K562 (cell line): ENCODE results near the gene GFI1B. TPM values are rescaled to one million over a fixed set of nuclear protein-coding genes. Genes with fewer than 3 reads are reported as not detected.
A peak's percentile ranks its signal among the peaks of the same experiment; 100 is the strongest.

ENCODE experiments used
- ATAC-seq: fragments of 200-7000 bp; cut with Tn5 transposase; 3 replicates; pipeline ENCODE4 v1.9.1; 2020; ENCODE audit warnings: moderate library complexity
- BruUV-seq: library from RNA; stranded (reverse); fragments of 400-500 nt; replicated peaks from 2 replicates; lab custom pipeline; 2021; lab: Mats Ljungman, UMichigan
- CTCF ChIA-PET: fragments of 300-600 bp; formaldehyde crosslinking; extraction: SDS; loops from one replicate; lab custom pipeline; 2021; ENCODE audit warnings: low intra/inter-chr PET ratio; lab: Yijun Ruan, JAX
- POLR2A ChIA-PET: fragments of 300-600, 350-650 bp; sonication (Branson Sonifier 250); formaldehyde crosslinking; extraction: SDS; loops from one replicate; lab custom pipeline; 2021; ENCODE audit warnings: antibody characterized with exemption, inconsistent platforms; lab: Yijun Ruan, JAX
- DNase-seq, 4 experiments: peaks; one replicate each; pipeline versions ENCODE4 v3.0.0 to v3.0.0-alpha.2; 2011 to 2018; ENCODE audit warnings: low spot score in 3 of 4, mixed read lengths in 3 of 4; ENCODE audit errors: extremely low read depth in 1 of 4
- FAIRE-seq: peaks from 2 replicates; lab custom pipeline; 2011; peaks lifted over from hg19 to GRCh38; lab: Jason Lieb, UNC
- H2AFZ ChIP-seq: 2 replicates; pipeline ENCODE4 v1.6.0; 2011; ENCODE audit warnings: low read depth, low read length, control low read depth, inconsistent platforms
- H3K27ac ChIP-seq: fragments of 200-600 bp; 3 replicates; pipeline ENCODE4 v1.8.0; 2011; ENCODE audit warnings: low read depth, mild to moderate bottlenecking, control low read depth, inconsistent platforms, low read length, moderate library complexity, mixed read lengths; ENCODE audit errors: extremely low read depth
- H3K27me3 ChIP-seq, 2 experiments: fragments of 300-600 bp in 1 of 2; 2 replicates in 1 of 2; 3 replicates in 1 of 2; pipeline versions ENCODE4 v1.6.0 to v1.8.0; 2011; ENCODE audit warnings: inconsistent platforms in 2 of 2, low read length in 2 of 2, mild to moderate bottlenecking in 1 of 2, mixed read lengths in 1 of 2, moderate library complexity in 1 of 2; ENCODE audit not compliant: control insufficient read depth in 2 of 2, insufficient read depth in 2 of 2
- H3K36me3 ChIP-seq: fragments of 300-600 bp; 3 replicates; pipeline ENCODE4 v1.8.0; 2011; ENCODE audit warnings: mild to moderate bottlenecking, low read length, inconsistent platforms; ENCODE audit not compliant: control insufficient read depth, insufficient read depth
- H3K4me1 ChIP-seq, 2 experiments: fragments of 200-600 bp in 1 of 2; replicated peaks in 1 of 2; 2 replicates in 1 of 2; 3 replicates in 1 of 2; pipeline versions ENCODE4 v1.5.1 to v1.8.0; 2011; ENCODE audit warnings: inconsistent platforms in 2 of 2, low read length in 2 of 2, mild to moderate bottlenecking in 1 of 2, mixed read lengths in 1 of 2, moderate library complexity in 1 of 2; ENCODE audit not compliant: control insufficient read depth in 2 of 2, insufficient read depth in 2 of 2
- H3K4me2 ChIP-seq: 2 replicates; pipeline ENCODE4 v1.6.1; 2011; ENCODE audit warnings: low read length, control low read depth, inconsistent platforms, mixed read lengths; ENCODE audit not compliant: insufficient read depth
- H3K4me3 ChIP-seq: fragments of 200-600 bp; sonication (generic), shearing (Covaris generic); 2 replicates; pipeline ENCODE4 v1.5.1; 2016; ENCODE audit warnings: control low read depth, inconsistent platforms
- H3K79me2 ChIP-seq: fragments of 200-600 bp; 3 replicates; pipeline ENCODE4 v1.8.0; 2011; ENCODE audit warnings: low read length, inconsistent platforms; ENCODE audit not compliant: control insufficient read depth, insufficient read depth
- H3K9ac ChIP-seq, 2 experiments: 2 replicates each; pipeline versions ENCODE4 v1.6.0 to v1.6.1; 2011; ENCODE audit warnings: low read depth in 2 of 2, low read length in 2 of 2, control low read depth in 1 of 2, inconsistent platforms in 1 of 2, mild to moderate bottlenecking in 1 of 2, mixed read lengths in 1 of 2; ENCODE audit not compliant: insufficient read depth in 1 of 2
- H3K9me1 ChIP-seq: one replicate; pipeline ENCODE4 v1.6.0; 2011; ENCODE audit warnings: inconsistent platforms, mild to moderate bottlenecking, low read length, moderate library complexity; ENCODE audit not compliant: control insufficient read depth, insufficient read depth
- H3K9me3 ChIP-seq: replicated peaks from 2 replicates; pipeline ENCODE4 v1.5.1; 2011; ENCODE audit warnings: low read depth, low read length, inconsistent platforms; ENCODE audit not compliant: control insufficient read depth, insufficient read depth
- H4K20me1 ChIP-seq: replicated peaks from 2 replicates; pipeline ENCODE4 v1.6.1; 2011; ENCODE audit warnings: low read length, inconsistent platforms, mixed read lengths; ENCODE audit not compliant: control insufficient read depth, insufficient read depth
- CEBPB ChIP-seq: fragments of 450-650 bp; IDR thresholded peaks from 2 replicates; pipeline ENCODE4 v1.6.1; 2016; ENCODE audit warnings: missing genetic modification characterization, missing compliant biosample characterization
- CEBPG ChIP-seq, 3 experiments: fragments of 200-800 bp in 1 of 3; sonication (Bioruptor generic) in 1 of 3; sonication (generic) in 1 of 3; formaldehyde crosslinking in 1 of 3; IDR thresholded peaks in 2 of 3; conservative IDR thresholded peaks in 1 of 3; 2 replicates each; pipeline versions ENCODE4 v1.6.1 to v1.8.0; 2016 to 2022; ENCODE audit warnings: missing compliant biosample characterization in 2 of 3, missing genetic modification characterization in 2 of 3, mild to moderate bottlenecking in 1 of 3, missing genetic modification reagents in 1 of 3
- COPS2 ChIP-seq: fragments of 450-650 bp; conservative IDR thresholded peaks from 2 replicates; pipeline ENCODE4 v1.6.1; 2016; ENCODE audit warnings: mild to moderate bottlenecking, moderate library complexity
- CSDE1 ChIP-seq, 2 experiments: fragments of 450-650 bp; IDR thresholded peaks; 2 replicates each; pipeline ENCODE4 v1.6.1; 2016; ENCODE audit warnings: mild to moderate bottlenecking in 1 of 2
- NCOA4 ChIP-seq: fragments of 450-650 bp; IDR thresholded peaks from 2 replicates; pipeline ENCODE4 v1.6.1; 2018; ENCODE audit warnings: mild to moderate bottlenecking; ENCODE audit not compliant: partially characterized antibody
- NONO ChIP-seq, 2 experiments: fragments of 200-400 bp in 1 of 2; fragments of 450-650 bp in 1 of 2; formaldehyde crosslinking in 1 of 2; IDR thresholded peaks; 2 replicates each; pipeline ENCODE4 v1.6.1; 2017; ENCODE audit warnings: low read depth in 2 of 2, mild to moderate bottlenecking in 2 of 2, moderate library complexity in 2 of 2, low read length in 1 of 2
- SFPQ ChIP-seq: fragments of 200-400 bp; formaldehyde crosslinking; IDR thresholded peaks from 2 replicates; pipeline ENCODE4 v1.6.1; 2017; ENCODE audit warnings: mild to moderate bottlenecking, low read depth, low read length, moderate library complexity
- TRIM24 ChIP-seq, 2 experiments: fragments of 450-650 bp; IDR thresholded peaks; 2 replicates each; pipeline ENCODE4 v1.6.1; 2016
- TSHZ1 ChIP-seq: fragments of 250-450 bp; sonication (Bioruptor Pico); IDR thresholded peaks from 2 replicates; pipeline ENCODE4 v1.4.0; 2020; ENCODE audit warnings: mild to moderate bottlenecking, moderate library complexity
- ZNF184 ChIP-seq: sonication (generic); formaldehyde crosslinking; IDR thresholded peaks from 2 replicates; pipeline ENCODE4 v1.5.0; 2020; ENCODE audit warnings: missing genetic modification reagents
- ZNF384 ChIP-seq: IDR thresholded peaks from 2 replicates; pipeline ENCODE4 v1.6.1; 2012; ENCODE audit warnings: low read depth, low read length, improper control_type of control experiment
- ZNF518B ChIP-seq: fragments of 250-450 bp; sonication (Bioruptor Pico); IDR thresholded peaks from 2 replicates; pipeline ENCODE4 v1.5.0; 2021; ENCODE audit warnings: mild to moderate bottlenecking, moderate library complexity
- ZNF76 ChIP-seq: fragments of 250-450 bp; sonication (Bioruptor Pico); IDR thresholded peaks from 2 replicates; pipeline ENCODE4 v1.4.0; 2020; ENCODE audit warnings: mild to moderate bottlenecking, moderate library complexity, borderline replicate concordance
- WGBS: fragments of 100-300 bp; shearing (Covaris generic); methylation state at CpG from one replicate; pipeline ENCODE4 v1.1.6; 2016; ENCODE audit warnings: low coverage, mixed read lengths; ENCODE audit not compliant: insufficient coverage; ENCODE audit errors: missing lambda C conversion rate; 5-methylcytosine and 5-hydroxymethylcytosine counted together
- in situ Hi-C: fragments of 300-500 bp; cut with MboI; formaldehyde crosslinking; loops from 4 replicates; pipeline ENCODE4 v1.15.0; 2018; ENCODE audit warnings: inconsistent platforms, mixed read lengths
- intact Hi-C: fragments of 100-400 bp; cut with micrococcal nuclease; formaldehyde crosslinking; loops from 2 replicates; pipeline ENCODE4 v1.14.2; 2022
- polyA plus RNA-seq, 8 experiments: library from polyadenylated mRNA; depleted of rRNA in 4 of 8; stranded (reverse) in 5 of 8; unstranded in 3 of 8; fragments of >200 nt; fragmentation: Nextera tagmentation in 2 of 8; fragmentation: Illumina TruSeq in 1 of 8; extraction: Ambion mirVana in 2 of 8; extraction: Trizol in 1 of 8; gene quantifications; 2 replicates each; pipeline versions ENCODE4 v1.2.1 to v1.2.3, GENCODE V29; 2011 to 2014; ENCODE audit warnings: inconsistent platforms in 1 of 8, missing spikeins in 1 of 8
- total RNA-seq, 7 experiments: library from RNA; depleted of rRNA in 6 of 7; stranded (reverse); fragments of >200 nt in 6 of 7; fragmentation: Illumina TruSeq in 2 of 7; extraction: Trizol in 2 of 7; gene quantifications; 2 replicates each; pipeline versions ENCODE4 v1.2.1 to v1.2.3, GENCODE V29; 2011 to 2021; ENCODE audit warnings: low replicate concordance in 1 of 7

The GFI1B gene
- total and polyA plus RNA-seq, 9 of the 15 experiments (the other 6 are each of a cell fraction or from before 2014, with no cell fraction given) = 8.0 to 75.7 (median 34.5) TPM

- TF ChIP-seq COPS2 (no peak), CSDE1 (IDR thresholded peaks at IDR 0.05) (no peak), ZNF76 (CRISPR knock-in tag) (no peak), TRIM24 (IDR thresholded peaks at IDR 0.05) (no peak), ZNF184 (no peak), SFPQ (no peak), ZNF384 (no peak), CEBPB (tag) (peak; percentile 67), NONO (IDR thresholded peaks at IDR 0.05; ENCODE audit: low read depth in 2 of 2, low read length in 1 of 2) (no peak), ZNF518B (no peak), NCOA4 (no peak), CEBPG (CRISPR knock-in tag; IDR thresholded peaks at IDR 0.05) (no peak; the same call in 1 of the 2 replicates), CEBPG (tag; conservative IDR thresholded peaks at IDR 0.05 in 1 of 2, IDR thresholded peaks at IDR 0.05 in 1 of 2) (peak in 1 of 2 experiments; percentile 43; a peak in 1 of 4 replicates), TSHZ1 (CRISPR knock-in tag) (no peak)
- intact Hi-C loops (loop anchor here (2.0 kb wide), 1 partner anchor 21 kb away; no protein-coding TSS in a partner anchor), in situ Hi-C loops (no loop called here)
- H3K9me3 ChIP-seq = no peaks in the 10 kb centered on the region
- H3K4me3 ChIP-seq = no peak overlapping the region
- 43% methylated on average over 3 of the region's 3 CpGs for WGBS
- no peaks in the 10 kb centered on the region for H4K20me1 ChIP-seq
- BruUV-seq = no TSS peak
- FAIRE-seq (peak; percentile 29), DNase-seq (no peak), ATAC-seq (no peak)
- peaks cover 44 to 57% of the 10 kb centered on the region in 2 experiments for H3K4me1 ChIP-seq
- H3K9ac ChIP-seq = peak overlapping the region in 1 of 2 experiments; percentile 72; a peak in 1 of 4 replicates
- no peaks in the 10 kb centered on the region for H3K9me1 ChIP-seq
- POLR2A ChIA-PET = interaction anchor here (0.6 to 1.4 kb wide), 2 partner anchors 12 to 184 kb away, joined by 3 to 5 read pairs; no protein-coding TSS in a partner anchor
- H3K36me3 ChIP-seq = no peaks in the 10 kb centered on the region
- no peak overlapping the region for H3K27ac ChIP-seq
- no peak overlapping the region for H2AFZ ChIP-seq
- no peak overlapping the region for H3K4me2 ChIP-seq
- H3K79me2 ChIP-seq = peaks cover 2% of the 10 kb centered on the region; the same call in 1 of the 3 replicates
- no peaks in the 10 kb centered on the region for H3K27me3 ChIP-seq
- CTCF ChIA-PET = interaction anchor here (0.6 to 0.8 kb wide), 2 partner anchors 11 to 16 kb away, joined by 3 read pairs; no protein-coding TSS in a partner anchor
Measured at GRCh38 chr9:133005957-133006356, 27.5 kb downstream of the GFI1B start.
